Caco-2 (cell line): ENCODE measurements around the gene EVC2. TPM values are rescaled to one million over a fixed set of nuclear protein-coding genes. Genes with fewer than 3 reads are reported as not detected.

ENCODE experiments used
- BruUV-seq: library from RNA; stranded (reverse); fragments of 400-500 nt; replicated peaks from 2 replicates; lab custom pipeline; 2021; lab: Mats Ljungman, UMichigan
- CTCF ChIA-PET: fragments of 300-600 bp; sonication (Branson Sonifier 250); formaldehyde crosslinking; loops from one replicate; lab custom pipeline; 2022; ENCODE audit warnings: antibody characterized with exemption; lab: Charles Lee
- POLR2A ChIA-PET: fragments of 300-600 bp; sonication (Branson Sonifier 250); formaldehyde crosslinking; loops from one replicate; lab custom pipeline; 2022; ENCODE audit warnings: antibody characterized with exemption; lab: Charles Lee
- DNase-seq, 2 experiments: peaks; one replicate each; pipeline versions ENCODE4 v3.0.0 to v3.0.0-alpha.2; 2020 to 2022
- H3K27me3 ChIP-seq: replicated peaks from 2 replicates; pipeline ENCODE4 v1.6.0; 2011; ENCODE audit warnings: low read length; ENCODE audit not compliant: control insufficient read depth, insufficient read depth
- H3K36me3 ChIP-seq: 2 replicates; pipeline ENCODE4 v1.5.1; 2011; ENCODE audit warnings: low read length; ENCODE audit not compliant: control insufficient read depth, insufficient read depth
- H3K4me1 ChIP-seq: fragments of 250-450 bp; sonication (Bioruptor Pico); 2 replicates; pipeline ENCODE4 v1.5.1; 2020; ENCODE audit warnings: mild to moderate bottlenecking
- H3K4me3 ChIP-seq: 2 replicates; pipeline ENCODE4 v1.5.1; 2011; ENCODE audit warnings: low read depth, mild to moderate bottlenecking, control low read depth, low read length
- H3K9me3 ChIP-seq: fragments of 250-450 bp; sonication (Bioruptor Pico); 2 replicates; pipeline ENCODE4 v1.5.1; 2020; ENCODE audit warnings: mild to moderate bottlenecking, moderate library complexity
- H3K27ac Mint-ChIP-seq: one replicate; pipeline ENCODE4 v1.8.0; 2022; ENCODE audit warnings: mixed read lengths; ENCODE audit not compliant: unreplicated experiment
- H3K27me3 Mint-ChIP-seq: one replicate; pipeline ENCODE4 v1.8.0; 2022; ENCODE audit warnings: mixed read lengths; ENCODE audit not compliant: insufficient read depth, unreplicated experiment
- H3K36me3 Mint-ChIP-seq: one replicate; pipeline ENCODE4 v1.8.0; 2022; ENCODE audit warnings: mild to moderate bottlenecking, mixed read lengths; ENCODE audit not compliant: insufficient read depth, unreplicated experiment
- H3K4me1 Mint-ChIP-seq: one replicate; pipeline ENCODE4 v1.8.0; 2022; ENCODE audit warnings: low read depth, mixed read lengths; ENCODE audit not compliant: unreplicated experiment
- H3K4me3 Mint-ChIP-seq: one replicate; pipeline ENCODE4 v1.8.0; 2022; ENCODE audit warnings: mild to moderate bottlenecking, moderate library complexity, mixed read lengths; ENCODE audit not compliant: unreplicated experiment
- H3K9me3 Mint-ChIP-seq: one replicate; pipeline ENCODE4 v1.8.0; 2022; ENCODE audit warnings: mixed read lengths; ENCODE audit not compliant: unreplicated experiment
- CTCF ChIP-seq, 2 experiments: fragments of 200-600 bp in 1 of 2; IDR thresholded peaks; 1 replicate in 1 of 2; 2 replicates in 1 of 2; pipeline versions ENCODE4 v1.5.1 to v1.8.0; 2011 to 2022; ENCODE audit warnings: antibody characterized with exemption in 1 of 2, control low read depth in 1 of 2, inconsistent platforms in 1 of 2, low read depth in 1 of 2, low read length in 1 of 2, mild to moderate bottlenecking in 1 of 2, moderate library complexity in 1 of 2; ENCODE audit not compliant: insufficient read depth in 1 of 2, severe bottlenecking in 1 of 2, unreplicated experiment in 1 of 2
- intact Hi-C: fragments of 100-400 bp; cut with micrococcal nuclease; formaldehyde crosslinking; loops from one replicate; pipeline ENCODE4 v1.10.0; 2022; ENCODE audit not compliant: unreplicated experiment
- total RNA-seq: library from RNA; stranded (reverse); gene quantifications from 2 replicates; pipeline ENCODE4 v1.2.3, GENCODE V29; 2022

The EVC2 gene
- total RNA-seq, 1 experiment from 2014 or later = not detected

GRCh38 chr4:5651089-5651488 lies 57.3 kb downstream of the EVC2 start:
- Mint-ChIP-seq H3K9me3 (no peaks in the 10 kb centered on the region), H3K27ac (no peak overlapping the region), H3K4me3 (no peak overlapping the region), H3K4me1 (no peaks in the 10 kb centered on the region), H3K27me3 (peaks cover 11% of the 10 kb centered on the region), H3K36me3 (no peaks in the 10 kb centered on the region)
- no peaks in the 10 kb centered on the region for H3K36me3 ChIP-seq
- no peak for DNase-seq
- H3K4me1 ChIP-seq = no peaks in the 10 kb centered on the region
- H3K9me3 ChIP-seq = no peaks in the 10 kb centered on the region
- H3K4me3 ChIP-seq = no peak overlapping the region
- ChIA-PET CTCF (no interaction called here), POLR2A (no interaction called here)
- no TSS peak for BruUV-seq
- no peak for TF ChIP-seq CTCF (IDR thresholded peaks at IDR 0.05; ENCODE audit: insufficient read depth in 1 of 2, low read depth in 1 of 2, low read length in 1 of 2, severe bottlenecking in 1 of 2, unreplicated experiment in 1 of 2)
- H3K27me3 ChIP-seq = no peaks in the 10 kb centered on the region
- intact Hi-C loops = no loop called here

GRCh38 chr4:5650040-5650439 lies 58.3 kb downstream of the EVC2 start:
- ChIA-PET CTCF (no interaction called here), POLR2A (no interaction called here)
- Histone ChIP-seq H3K36me3 (no peaks in the 10 kb centered on the region), H3K4me3 (no peak overlapping the region), H3K27me3 (no peaks in the 10 kb centered on the region), H3K9me3 (no peaks in the 10 kb centered on the region), H3K4me1 (no peaks in the 10 kb centered on the region)
- DNase-seq = no peak
- Mint-ChIP-seq H3K36me3 (no peaks in the 10 kb centered on the region), H3K27me3 (peaks cover 11% of the 10 kb centered on the region), H3K4me1 (no peaks in the 10 kb centered on the region), H3K27ac (no peak overlapping the region), H3K4me3 (no peak overlapping the region), H3K9me3 (no peaks in the 10 kb centered on the region)
- no peak for TF ChIP-seq CTCF (IDR thresholded peaks at IDR 0.05; ENCODE audit: insufficient read depth in 1 of 2, low read depth in 1 of 2, low read length in 1 of 2, severe bottlenecking in 1 of 2, unreplicated experiment in 1 of 2)
- BruUV-seq = no TSS peak
- intact Hi-C loops = no loop called here

- Mint-ChIP-seq H3K4me1 (no peaks in the 10 kb centered on the region), H3K9me3 (no peaks in the 10 kb centered on the region), H3K27me3 (peaks cover 11% of the 10 kb centered on the region), H3K27ac (no peak overlapping the region), H3K36me3 (no peaks in the 10 kb centered on the region), H3K4me3 (no peak overlapping the region)
- Histone ChIP-seq H3K9me3 (no peaks in the 10 kb centered on the region), H3K36me3 (no peaks in the 10 kb centered on the region), H3K27me3 (no peaks in the 10 kb centered on the region), H3K4me1 (no peaks in the 10 kb centered on the region), H3K4me3 (no peak overlapping the region)
- intact Hi-C loops = no loop called here
- POLR2A ChIA-PET = no interaction called here
- no TSS peak for BruUV-seq
- CTCF ChIA-PET = no interaction called here
- TF ChIP-seq CTCF (IDR thresholded peaks at IDR 0.05; ENCODE audit: insufficient read depth in 1 of 2, low read depth in 1 of 2, low read length in 1 of 2, severe bottlenecking in 1 of 2, unreplicated experiment in 1 of 2) = no peak
- no peak for DNase-seq
Observed at GRCh38 chr4:5647351-5647750, 61.0 kb downstream of the EVC2 start.
